ENCODE data around the gene TNFRSF12A.

Gene TNFRSF12A

GRCh38 chr16:2974319-2975056, 45.7 kb upstream of the TNFRSF12A start:
- TF ChIP-seq CTCF (IDR thresholded peaks at IDR 0.05): no peak

GRCh38 chr16:2975161-2975795, 44.9 kb upstream of the TNFRSF12A start:
- TF ChIP-seq CTCF (IDR thresholded peaks at IDR 0.05): no peak

- TF ChIP-seq CTCF (IDR thresholded peaks at IDR 0.05): no peak
These were observed 44.0 kb upstream of the TNFRSF12A start for GRCh38 chr16:2976201-2976600.

- no peak for TF ChIP-seq CTCF (IDR thresholded peaks at IDR 0.05)
These were observed 43.5 kb upstream of the TNFRSF12A start for GRCh38 chr16:2976673-2977072.

GRCh38 chr16:2977440-2977839, 42.7 kb upstream of the TNFRSF12A start:
- TF ChIP-seq CTCF (IDR thresholded peaks at IDR 0.05): no peak

GRCh38 chr16:2979669-2980226, 40.4 kb upstream of the TNFRSF12A start:
- TF ChIP-seq CTCF (IDR thresholded peaks at IDR 0.05): no peak

GRCh38 chr16:2980227-2981176, 39.7 kb upstream of the TNFRSF12A start, which contains the start of gene PKMYT1:
PKMYT1 (minus strand) TSS chr16:2980446; CDS start chr16:2979657, 789 bp downstream.
- TF ChIP-seq CTCF (IDR thresholded peaks at IDR 0.05): no peak
